Eye (tissue), 1 donor: ENCODE data around the gene TEX48.

Experiments used
- DNase-seq: peaks from one replicate; pipeline ENCODE4 v3.0.0-alpha.2; 2015

TEX48 gene

GRCh38 chr9:114693248-114693855 is 11.4 kb upstream of the TEX48 start:
- no peak for DNase-seq

- no peak for DNase-seq
Observed at GRCh38 chr9:114691956-114692295, 9.9 kb upstream of the TEX48 start.

- DNase-seq, result no peak
Observed at GRCh38 chr9:114691046-114691955, 9.3 kb upstream of the TEX48 start.

- peak; percentile 21 for DNase-seq
Observed at GRCh38 chr9:114690308-114690707, 8.3 kb upstream of the TEX48 start.

- no peak for DNase-seq
Observed at GRCh38 chr9:114689813-114690212, 7.8 kb upstream of the TEX48 start.

GRCh38 chr9:114688909-114689610 is 7.1 kb upstream of the TEX48 start:
- DNase-seq, result no peak

GRCh38 chr9:114688379-114688778 is 6.4 kb upstream of the TEX48 start:
- no peak for DNase-seq

- DNase-seq, result no peak
Observed at GRCh38 chr9:114687034-114687433, 5.0 kb upstream of the TEX48 start.

GRCh38 chr9:114685951-114686350 is 4.0 kb upstream of the TEX48 start:
- DNase-seq, result no peak

GRCh38 chr9:114684036-114684435 is 2.0 kb upstream of the TEX48 start:
- no peak for DNase-seq

- DNase-seq, result no peak
Observed at GRCh38 chr9:114682846-114683245, 854 bp upstream of the TEX48 start.

GRCh38 chr9:114680259-114681001 is 1.6 kb downstream of the TEX48 start:
- no peak for DNase-seq

- DNase-seq, result no peak
Observed at GRCh38 chr9:114678795-114679194, 3.2 kb downstream of the TEX48 start.

- no peak for DNase-seq
Observed at GRCh38 chr9:114678130-114678529, 3.9 kb downstream of the TEX48 start.

GRCh38 chr9:114677418-114677817 is 4.6 kb downstream of the TEX48 start:
- peak; percentile 86 for DNase-seq

GRCh38 chr9:114676901-114677300 is 5.1 kb downstream of the TEX48 start:
- no peak for DNase-seq

- DNase-seq, result no peak
Observed at GRCh38 chr9:114674798-114675540, 7.0 kb downstream of the TEX48 start.

GRCh38 chr9:114674076-114674797 is 7.8 kb downstream of the TEX48 start:
- no peak for DNase-seq

- no peak for DNase-seq
Observed at GRCh38 chr9:114671605-114672004, 10.4 kb downstream of the TEX48 start.

GRCh38 chr9:114669961-114670360 is 12.0 kb downstream of the TEX48 start:
- no peak for DNase-seq

GRCh38 chr9:114668146-114668545 is 13.8 kb downstream of the TEX48 start:
- no peak for DNase-seq

GRCh38 chr9:114666851-114667250 is 15.1 kb downstream of the TEX48 start:
- no peak for DNase-seq
